Stomach (tissue), 4 donors: Measurements from ENCODE around the gene STAT6.

Experiments used
- EP300 ChIP-seq: sonication (generic); formaldehyde crosslinking; IDR thresholded peaks from one replicate; pipeline ENCODE4 v1.6.1; 2017; ENCODE audit warnings: antibody characterized with exemption
- POLR2A ChIP-seq, 4 donors: fragments of 450-650 bp; IDR thresholded peaks; one replicate each; pipeline ENCODE4 v1.6.1; 2016; ENCODE audit warnings: antibody characterized with exemption in 4 of 4, control low read depth in 2 of 4, mild to moderate bottlenecking in 1 of 4, moderate library complexity in 1 of 4
- POLR2AphosphoS5 ChIP-seq, 3 donors: sonication (generic); formaldehyde crosslinking; IDR thresholded peaks; one replicate each; pipeline ENCODE4 v1.6.1; 2016; ENCODE audit warnings: antibody characterized with exemption in 3 of 3
- TF ChIP-seq, protein P1 (sequence below), 7 experiments: fragments of 450-650 bp in 4 of 7; fragments of 200-600 bp in 3 of 7; sonication (generic) in 3 of 7; IDR thresholded peaks; one replicate each; pipeline ENCODE4 v1.5.1; 2016 to 2019; ENCODE audit warnings: antibody characterized with exemption in 7 of 7, control low read depth in 2 of 7, mild to moderate bottlenecking in 1 of 7

GRCh38 chr12:57105011-57105753 is 6.0 kb downstream of the STAT6 start:
- TF ChIP-seq POLR2A (IDR thresholded peaks at IDR 0.05) (no peak), EP300 (no peak), POLR2AphosphoS5 (IDR thresholded peaks at IDR 0.05) (no peak)
- TF ChIP-seq, protein P1, sequence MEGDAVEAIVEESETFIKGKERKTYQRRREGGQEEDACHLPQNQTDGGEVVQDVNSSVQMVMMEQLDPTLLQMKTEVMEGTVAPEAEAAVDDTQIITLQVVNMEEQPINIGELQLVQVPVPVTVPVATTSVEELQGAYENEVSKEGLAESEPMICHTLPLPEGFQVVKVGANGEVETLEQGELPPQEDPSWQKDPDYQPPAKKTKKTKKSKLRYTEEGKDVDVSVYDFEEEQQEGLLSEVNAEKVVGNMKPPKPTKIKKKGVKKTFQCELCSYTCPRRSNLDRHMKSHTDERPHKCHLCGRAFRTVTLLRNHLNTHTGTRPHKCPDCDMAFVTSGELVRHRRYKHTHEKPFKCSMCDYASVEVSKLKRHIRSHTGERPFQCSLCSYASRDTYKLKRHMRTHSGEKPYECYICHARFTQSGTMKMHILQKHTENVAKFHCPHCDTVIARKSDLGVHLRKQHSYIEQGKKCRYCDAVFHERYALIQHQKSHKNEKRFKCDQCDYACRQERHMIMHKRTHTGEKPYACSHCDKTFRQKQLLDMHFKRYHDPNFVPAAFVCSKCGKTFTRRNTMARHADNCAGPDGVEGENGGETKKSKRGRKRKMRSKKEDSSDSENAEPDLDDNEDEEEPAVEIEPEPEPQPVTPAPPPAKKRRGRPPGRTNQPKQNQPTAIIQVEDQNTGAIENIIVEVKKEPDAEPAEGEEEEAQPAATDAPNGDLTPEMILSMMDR (IDR thresholded peaks at IDR 0.05), result no peak
